ENCODE data around the gene ZNF410. TPM values are rescaled to one million over a fixed set of nuclear protein-coding genes. Genes with fewer than 3 reads are reported as not detected.
"Not testable (repeated sequence)": the region's sequence is repeated elsewhere in the genome, so short reads cannot be mapped to it uniquely, and the experiment has no call there.

ZNF410 gene
- total RNA-seq, 2 donors from 2014 or later, result 81.9 to 90.6 TPM

- Mint-ChIP-seq H3K4me3 (no peak overlapping the region), H3K4me1 (ENCODE audit: low read depth) (no peaks in the 10 kb centered on the region), H3K27ac (no peak overlapping the region), H3K27me3 (ENCODE audit: low read depth) (no peaks in the 10 kb centered on the region), H3K9me3 (no peaks in the 10 kb centered on the region), H3K36me3 (ENCODE audit: insufficient read depth in 2 of 2) (peaks cover 0 to 2% of the 10 kb centered on the region in 2 donors)
- DNase-seq (no peak), ATAC-seq (replicated peaks in 1 of 2) (no peak)
Measured at GRCh38 chr14:73865534-73866113, 21.0 kb upstream of the ZNF410 start.

- H3K27ac Mint-ChIP-seq; ATAC-seq (replicated peaks in 1 of 2); DNase-seq; H3K27me3 Mint-ChIP-seq (ENCODE audit: low read depth); H3K4me1 Mint-ChIP-seq (ENCODE audit: low read depth); H3K36me3 Mint-ChIP-seq (ENCODE audit: insufficient read depth in 2 of 2); H3K4me3 Mint-ChIP-seq; H3K9me3 Mint-ChIP-seq: not testable (repeated sequence)
Measured at GRCh38 chr14:73869754-73870153, 16.9 kb upstream of the ZNF410 start.

- no peaks in the 10 kb centered on the region for H3K9me3 Mint-ChIP-seq
- no peaks in the 10 kb centered on the region for H3K27me3 Mint-ChIP-seq (ENCODE audit: low read depth)
- no peaks in the 10 kb centered on the region for H3K4me1 Mint-ChIP-seq (ENCODE audit: low read depth)
- ATAC-seq (replicated peaks in 1 of 2) (no peak), DNase-seq (no peak)
- no peak overlapping the region for H3K4me3 Mint-ChIP-seq
- H3K36me3 Mint-ChIP-seq (ENCODE audit: insufficient read depth in 2 of 2), result no peaks in the 10 kb centered on the region
- no peak overlapping the region for H3K27ac Mint-ChIP-seq
Measured at GRCh38 chr14:73870525-73871235, 16.0 kb upstream of the ZNF410 start.

GRCh38 chr14:73873660-73874059, 13.0 kb upstream of the ZNF410 start:
- H3K27ac Mint-ChIP-seq, result no peak overlapping the region
- DNase-seq (no peak), ATAC-seq (replicated peaks in 1 of 2) (no peak)
- no peaks in the 10 kb centered on the region for H3K27me3 Mint-ChIP-seq (ENCODE audit: low read depth)
- no peaks in the 10 kb centered on the region for H3K36me3 Mint-ChIP-seq (ENCODE audit: insufficient read depth in 2 of 2)
- no peak overlapping the region for H3K4me3 Mint-ChIP-seq
- no peaks in the 10 kb centered on the region for H3K9me3 Mint-ChIP-seq
- no peaks in the 10 kb centered on the region for H3K4me1 Mint-ChIP-seq (ENCODE audit: low read depth)

- no peak for DNase-seq
- Mint-ChIP-seq H3K27ac (no peak overlapping the region), H3K4me1 (ENCODE audit: low read depth) (no peaks in the 10 kb centered on the region), H3K9me3 (no peaks in the 10 kb centered on the region), H3K36me3 (ENCODE audit: insufficient read depth in 2 of 2) (no peaks in the 10 kb centered on the region), H3K4me3 (no peak overlapping the region), H3K27me3 (ENCODE audit: low read depth) (no peaks in the 10 kb centered on the region)
- no peak for ATAC-seq (replicated peaks in 1 of 2)
Measured at GRCh38 chr14:73877790-73878189, 8.9 kb upstream of the ZNF410 start.

GRCh38 chr14:73878436-73878835, 8.2 kb upstream of the ZNF410 start:
- Mint-ChIP-seq H3K27me3 (ENCODE audit: low read depth) (no peaks in the 10 kb centered on the region), H3K9me3 (no peaks in the 10 kb centered on the region), H3K27ac (no peak overlapping the region), H3K36me3 (ENCODE audit: insufficient read depth in 2 of 2) (no peaks in the 10 kb centered on the region), H3K4me3 (no peak overlapping the region), H3K4me1 (ENCODE audit: low read depth) (no peaks in the 10 kb centered on the region)
- DNase-seq (no peak), ATAC-seq (replicated peaks in 1 of 2) (no peak)

- Mint-ChIP-seq H3K36me3 (ENCODE audit: insufficient read depth in 2 of 2) (no peaks in the 10 kb centered on the region), H3K4me1 (ENCODE audit: low read depth) (no peaks in the 10 kb centered on the region), H3K9me3 (no peaks in the 10 kb centered on the region), H3K27ac (no peak overlapping the region), H3K4me3 (no peak overlapping the region), H3K27me3 (ENCODE audit: low read depth) (no peaks in the 10 kb centered on the region)
- no peak for ATAC-seq (replicated peaks in 1 of 2)
- no peak for DNase-seq
Measured at GRCh38 chr14:73879027-73879426, 7.6 kb upstream of the ZNF410 start.

GRCh38 chr14:73884438-73885190, 2.0 kb upstream of the ZNF410 start:
- no peak for ATAC-seq (replicated peaks in 1 of 2)
- Mint-ChIP-seq H3K9me3 (no peaks in the 10 kb centered on the region), H3K27ac (peak overlapping the region; percentile 81)

GRCh38 chr14:73887318-73887616, 608 bp downstream of the ZNF410 start:
- Mint-ChIP-seq H3K27ac (peak overlapping the region; percentile 100), H3K27me3 (ENCODE audit: low read depth) (no peaks in the 10 kb centered on the region), H3K4me3 (peak overlapping the region; percentile 97 to 98), H3K36me3 (ENCODE audit: insufficient read depth in 2 of 2) (peaks cover 4 to 16% of the 10 kb centered on the region in 2 donors), H3K9me3 (no peaks in the 10 kb centered on the region), H3K4me1 (ENCODE audit: low read depth) (peaks cover 49% of the 10 kb centered on the region)
- ATAC-seq (replicated peaks in 1 of 2) (no peak), DNase-seq (no peak)

More at GRCh38 chr14:73884438-73885190, 2.0 kb upstream of the ZNF410 start:
- DNase-seq, result no peak
- Mint-ChIP-seq H3K27me3 (ENCODE audit: low read depth) (no peaks in the 10 kb centered on the region), H3K36me3 (ENCODE audit: insufficient read depth in 2 of 2) (peaks cover 3 to 16% of the 10 kb centered on the region in 2 donors), H3K4me3 (peak overlapping the region; percentile 97 to 98), H3K4me1 (ENCODE audit: low read depth) (peaks cover 45% of the 10 kb centered on the region)

GRCh38 chr14:73887694-73888459, 1.2 kb downstream of the ZNF410 start:
- DNase-seq, result no peak
- ATAC-seq (replicated peaks in 1 of 2), result no peak
- Mint-ChIP-seq H3K4me1 (ENCODE audit: low read depth) (peaks cover 49% of the 10 kb centered on the region), H3K9me3 (no peaks in the 10 kb centered on the region), H3K27me3 (ENCODE audit: low read depth) (no peaks in the 10 kb centered on the region), H3K4me3 (peak overlapping the region; percentile 97 to 98), H3K36me3 (ENCODE audit: insufficient read depth in 2 of 2) (peaks cover 4 to 16% of the 10 kb centered on the region in 2 donors), H3K27ac (peak overlapping the region; percentile 100)

GRCh38 chr14:73888460-73888725, 1.7 kb downstream of the ZNF410 start:
- Mint-ChIP-seq H3K4me3 (peak overlapping the region; percentile 97 to 98), H3K27ac (peak overlapping the region; percentile 100), H3K9me3 (no peaks in the 10 kb centered on the region), H3K4me1 (ENCODE audit: low read depth) (peaks cover 49% of the 10 kb centered on the region), H3K36me3 (ENCODE audit: insufficient read depth in 2 of 2) (peaks cover 4 to 16% of the 10 kb centered on the region in 2 donors), H3K27me3 (ENCODE audit: low read depth) (no peaks in the 10 kb centered on the region)
- DNase-seq (no peak), ATAC-seq (replicated peaks in 1 of 2) (no peak)

- Mint-ChIP-seq H3K27me3 (ENCODE audit: low read depth) (no peaks in the 10 kb centered on the region), H3K9me3 (no peaks in the 10 kb centered on the region), H3K4me1 (ENCODE audit: low read depth) (peaks cover 49% of the 10 kb centered on the region), H3K36me3 (ENCODE audit: insufficient read depth in 2 of 2) (peaks cover 8 to 21% of the 10 kb centered on the region in 2 donors), H3K27ac (peak overlapping the region; percentile 100), H3K4me3 (peak overlapping the region; percentile 97 to 98)
- DNase-seq (no peak), ATAC-seq (replicated peaks in 1 of 2) (no peak)
Measured at GRCh38 chr14:73888971-73889370, 2.3 kb downstream of the ZNF410 start.

GRCh38 chr14:73889376-73889775, 2.7 kb downstream of the ZNF410 start:
- H3K4me3 Mint-ChIP-seq, result peak overlapping the region; percentile 97 to 98
- ATAC-seq (replicated peaks in 1 of 2) (no peak), DNase-seq (no peak)
- peaks cover 10 to 23% of the 10 kb centered on the region in 2 donors for H3K36me3 Mint-ChIP-seq (ENCODE audit: insufficient read depth in 2 of 2)
- peak overlapping the region; percentile 78 for H3K27ac Mint-ChIP-seq
- H3K4me1 Mint-ChIP-seq (ENCODE audit: low read depth), result peaks cover 48% of the 10 kb centered on the region
- H3K27me3 Mint-ChIP-seq (ENCODE audit: low read depth), result no peaks in the 10 kb centered on the region
- no peaks in the 10 kb centered on the region for H3K9me3 Mint-ChIP-seq
